B cell (primary cell): Measurements from ENCODE around the gene ANAPC10. TPM values are rescaled to one million over a fixed set of nuclear protein-coding genes. Genes with fewer than 3 reads are reported as not detected.

ENCODE experiments used
- ATAC-seq: fragments of 200-7000 bp; cut with Tn5 transposase; one replicate; pipeline ENCODE4 v1.10.0; 2021; ENCODE audit warnings: low read depth, mild to moderate bottlenecking, moderate number of reproducible peaks, moderate library complexity
- CTCF ChIA-PET: fragments of 350-600 bp; sonication (Branson Sonifier 250); formaldehyde crosslinking; loops from one replicate; lab custom pipeline; 2021; ENCODE audit warnings: antibody characterized with exemption, inconsistent platforms; lab: Charles Lee
- POLR2A ChIA-PET: fragments of 350-600 bp; sonication (Branson Sonifier 250); formaldehyde crosslinking; loops from one replicate; lab custom pipeline; 2021; ENCODE audit warnings: antibody characterized with exemption; lab: Charles Lee
- DNase-seq: peaks from one replicate; pipeline ENCODE4 v3.0.0; 2013
- H2AFZ ChIP-seq: 2 replicates; pipeline ENCODE4 v1.6.1; 2012; ENCODE audit warnings: mild to moderate bottlenecking, low read depth, low read length; ENCODE audit not compliant: insufficient read depth, poor library complexity, severe bottlenecking
- H3K27ac ChIP-seq, 2 donors: 1 replicate in 1 of 2; 2 replicates in 1 of 2; pipeline ENCODE4 v1.5.1; 2012 to 2013; ENCODE audit warnings: low read length in 2 of 2, mild to moderate bottlenecking in 2 of 2, moderate library complexity in 1 of 2
- H3K27me3 ChIP-seq, 4 experiments: fragments of 200-600 bp in 1 of 4; sonication (generic) in 1 of 4; replicated peaks in 1 of 4; 1 replicate in 2 of 4; 2 replicates in 2 of 4; pipeline versions ENCODE4 v1.6.1 to v1.7.0; 2013 to 2016; ENCODE audit warnings: low read length in 3 of 4, mild to moderate bottlenecking in 2 of 4, mixed read lengths in 1 of 4, moderate library complexity in 1 of 4; ENCODE audit not compliant: insufficient read depth in 4 of 4, control insufficient read depth in 3 of 4; ENCODE audit errors: control extremely low read depth in 1 of 4
- H3K36me3 ChIP-seq, 2 experiments: replicated peaks in 1 of 2; 1 replicate in 1 of 2; 2 replicates in 1 of 2; pipeline versions ENCODE4 v1.6.1 to v1.7.1; 2013; ENCODE audit warnings: low read length in 1 of 2; ENCODE audit not compliant: insufficient read depth in 2 of 2, control insufficient read depth in 1 of 2; ENCODE audit errors: control extremely low read depth in 1 of 2, extremely low read depth in 1 of 2
- H3K4me1 ChIP-seq, 2 donors: fragments of 200-600 bp in 1 of 2; sonication (generic) in 1 of 2; 1 replicate in 1 of 2; 2 replicates in 1 of 2; pipeline versions ENCODE4 v1.5.1 to v1.6.1; 2013 to 2017; ENCODE audit warnings: low read length in 2 of 2; ENCODE audit not compliant: control insufficient read depth in 2 of 2, insufficient read depth in 2 of 2
- H3K4me2 ChIP-seq: replicated peaks from 2 replicates; pipeline ENCODE3; 2012; ENCODE audit warnings: mild to moderate bottlenecking, low read depth, low read length; ENCODE audit not compliant: poor library complexity, severe bottlenecking
- H3K4me3 ChIP-seq, 5 experiments: fragments of 200-600 bp in 1 of 5; sonication (generic) in 1 of 5; 1 replicate in 3 of 5; 2 replicates in 2 of 5; pipeline versions ENCODE4 v1.5.1 to v1.7.0; 2011 to 2016; ENCODE audit warnings: low read length in 4 of 5, mild to moderate bottlenecking in 4 of 5, low read depth in 2 of 5, control low read depth in 1 of 5, moderate library complexity in 1 of 5; ENCODE audit not compliant: insufficient read depth in 1 of 5; ENCODE audit errors: control extremely low read depth in 1 of 5, extremely low read depth in 1 of 5
- H3K79me2 ChIP-seq: fragments of 200-600 bp; sonication (generic); one replicate; pipeline ENCODE4 v1.6.0; 2016; ENCODE audit warnings: low read length; ENCODE audit not compliant: control insufficient read depth, insufficient read depth
- H3K9ac ChIP-seq: fragments of 200-600 bp; sonication (generic); 2 replicates; pipeline ENCODE4 v1.6.1; 2017; ENCODE audit warnings: mild to moderate bottlenecking, low read length, moderate library complexity
- H3K9me3 ChIP-seq, 3 donors: one replicate each; pipeline versions ENCODE4 v1.6.1 to v1.7.1; 2013; ENCODE audit warnings: low read length in 2 of 3; ENCODE audit not compliant: control insufficient read depth in 2 of 3, insufficient read depth in 1 of 3; ENCODE audit errors: control extremely low read depth in 1 of 3
- H4K20me1 ChIP-seq: 2 replicates; pipeline ENCODE4 v1.6.0; 2012; ENCODE audit warnings: mild to moderate bottlenecking, low read length; ENCODE audit not compliant: insufficient read depth, control insufficient read depth, poor library complexity, severe bottlenecking
- H3K27ac Mint-ChIP-seq: one replicate; pipeline ENCODE4 v1.8.0; 2021; ENCODE audit warnings: mixed read lengths
- H3K27me3 Mint-ChIP-seq: one replicate; pipeline ENCODE4 v1.8.0; 2021; ENCODE audit warnings: mixed read lengths
- H3K4me1 Mint-ChIP-seq: one replicate; pipeline ENCODE4 v1.8.0; 2021; ENCODE audit warnings: mixed read lengths
- H3K4me3 Mint-ChIP-seq: one replicate; pipeline ENCODE4 v1.8.0; 2021; ENCODE audit warnings: mixed read lengths
- H3K9me3 Mint-ChIP-seq: one replicate; pipeline ENCODE4 v1.8.0; 2022; ENCODE audit warnings: mixed read lengths; ENCODE audit not compliant: insufficient read depth
- EZH2 ChIP-seq: IDR thresholded peaks from 2 replicates; pipeline ENCODE4 v1.6.1; 2012; ENCODE audit warnings: borderline replicate concordance, low read depth, mild to moderate bottlenecking, moderate library complexity, low read length; ENCODE audit not compliant: insufficient read depth, poor library complexity, severe bottlenecking
- WGBS: methylation state at CpG from one replicate; pipeline ENCODE4 v1.1.5; 2013; ENCODE audit warnings: missing lambda C conversion rate; ENCODE audit not compliant: insufficient coverage; 5-methylcytosine and 5-hydroxymethylcytosine counted together
- intact Hi-C: fragments of 100-400 bp; cut with micrococcal nuclease; formaldehyde crosslinking; loops from one replicate; pipeline ENCODE4 v1.10.0; 2022
- polyA plus RNA-seq: library from polyadenylated mRNA; depleted of rRNA; stranded (reverse); fragments of >200 nt; gene quantifications from 2 replicates; pipeline ENCODE4 v1.2.3, GENCODE V29; 2012
- total RNA-seq, 2 donors: library from RNA; stranded (reverse); fragments of 120-200 nt in 1 of 2; gene quantifications; 1 replicate in 1 of 2; 2 replicates in 1 of 2; pipeline versions ENCODE4 v1.2.3 to v1.2.4, GENCODE V29; 2013 to 2022
- TF ChIP-seq, protein P1 (sequence below): fragments of 200-600 bp; IDR thresholded peaks from one replicate; pipeline ENCODE4 v1.8.0; 2022; ENCODE audit warnings: antibody characterized with exemption, mild to moderate bottlenecking

Gene ANAPC10
- total and polyA plus RNA-seq, 2 donors (not counting 1 experiment from before 2014, with no cell fraction given), result 17.4 to 18.9 TPM

DNA sequence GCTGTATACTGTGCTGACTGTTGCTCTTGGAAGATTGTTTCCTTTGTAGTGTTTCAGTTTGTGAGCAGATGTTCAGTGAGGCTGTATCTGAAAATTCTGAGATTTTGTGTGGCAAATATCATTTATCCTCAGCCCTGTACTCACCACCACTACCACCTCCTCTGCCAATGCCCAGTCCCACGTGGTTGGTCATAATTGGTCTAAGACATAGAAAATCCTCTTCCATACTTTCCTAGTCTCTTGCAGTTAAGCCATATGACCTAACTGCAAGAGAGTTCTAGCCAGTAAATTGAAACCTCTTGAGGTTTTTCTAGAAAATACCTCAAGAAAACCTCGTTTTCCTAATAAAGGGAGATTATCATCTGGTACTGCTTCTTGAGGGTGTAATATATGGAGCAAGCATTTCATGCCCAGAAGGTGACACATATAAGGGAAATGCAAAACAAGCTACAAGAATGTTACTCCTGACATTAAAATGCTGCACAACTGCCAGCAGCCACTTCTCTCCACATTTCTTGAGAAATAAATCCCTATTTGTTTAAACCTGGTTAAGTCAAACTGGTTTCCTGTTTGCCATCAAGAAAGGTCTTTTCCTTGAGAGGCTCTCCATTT, 32.9 kb upstream of the ANAPC10 start:
- CTCF ChIA-PET, result no interaction called here
- peaks cover 22% of the 10 kb centered on the region for H3K4me1 Mint-ChIP-seq
- H3K79me2 ChIP-seq, result no peaks in the 10 kb centered on the region
- POLR2A ChIA-PET, result no interaction called here
- no peak overlapping the region for H3K4me3 ChIP-seq
- intact Hi-C loops, result no loop called here
- TF ChIP-seq, protein P1, sequence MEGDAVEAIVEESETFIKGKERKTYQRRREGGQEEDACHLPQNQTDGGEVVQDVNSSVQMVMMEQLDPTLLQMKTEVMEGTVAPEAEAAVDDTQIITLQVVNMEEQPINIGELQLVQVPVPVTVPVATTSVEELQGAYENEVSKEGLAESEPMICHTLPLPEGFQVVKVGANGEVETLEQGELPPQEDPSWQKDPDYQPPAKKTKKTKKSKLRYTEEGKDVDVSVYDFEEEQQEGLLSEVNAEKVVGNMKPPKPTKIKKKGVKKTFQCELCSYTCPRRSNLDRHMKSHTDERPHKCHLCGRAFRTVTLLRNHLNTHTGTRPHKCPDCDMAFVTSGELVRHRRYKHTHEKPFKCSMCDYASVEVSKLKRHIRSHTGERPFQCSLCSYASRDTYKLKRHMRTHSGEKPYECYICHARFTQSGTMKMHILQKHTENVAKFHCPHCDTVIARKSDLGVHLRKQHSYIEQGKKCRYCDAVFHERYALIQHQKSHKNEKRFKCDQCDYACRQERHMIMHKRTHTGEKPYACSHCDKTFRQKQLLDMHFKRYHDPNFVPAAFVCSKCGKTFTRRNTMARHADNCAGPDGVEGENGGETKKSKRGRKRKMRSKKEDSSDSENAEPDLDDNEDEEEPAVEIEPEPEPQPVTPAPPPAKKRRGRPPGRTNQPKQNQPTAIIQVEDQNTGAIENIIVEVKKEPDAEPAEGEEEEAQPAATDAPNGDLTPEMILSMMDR, result no peak
- TF ChIP-seq EZH2, result no peak
- peaks cover 12% of the 10 kb centered on the region in 2 donors for H3K4me1 ChIP-seq
- H3K9me3 ChIP-seq, result no peaks in the 10 kb centered on the region
- ATAC-seq, result no peak
- no peaks in the 10 kb centered on the region for H3K27me3 ChIP-seq
- no peak overlapping the region for H2AFZ ChIP-seq
- H4K20me1 ChIP-seq, result no peaks in the 10 kb centered on the region
- no CpG with 5 or more reads among the region's 2 CpGs for WGBS
- no peaks in the 10 kb centered on the region for H3K9me3 Mint-ChIP-seq
- H3K27me3 Mint-ChIP-seq, result no peaks in the 10 kb centered on the region
- DNase-seq, result no peak
- peaks cover 10 to 30% of the 10 kb centered on the region in 2 experiments for H3K36me3 ChIP-seq
- H3K27ac ChIP-seq, result peak overlapping the region in 1 of 2 donors; percentile 5
- no peak overlapping the region for H3K4me2 ChIP-seq
- H3K9ac ChIP-seq, result no peak overlapping the region
- H3K4me3 Mint-ChIP-seq, result no peak overlapping the region
- peak overlapping the region; percentile 34 for H3K27ac Mint-ChIP-seq

GRCh38 chr4:145130130-145130529, 32.1 kb upstream of the ANAPC10 start:
- Histone ChIP-seq H3K4me1 (peaks cover 12% of the 10 kb centered on the region in 2 donors), H3K27ac (peak overlapping the region in 1 of 2 donors; percentile 0), H3K9ac (no peak overlapping the region), H3K36me3 (peaks cover 10 to 32% of the 10 kb centered on the region in 2 experiments), H3K27me3 (no peaks in the 10 kb centered on the region), H2AFZ (no peak overlapping the region), H3K9me3 (no peaks in the 10 kb centered on the region), H3K79me2 (no peaks in the 10 kb centered on the region), H3K4me2 (no peak overlapping the region), H4K20me1 (no peaks in the 10 kb centered on the region), H3K4me3 (no peak overlapping the region)
- intact Hi-C loops, result no loop called here
- H3K27me3 Mint-ChIP-seq, result no peaks in the 10 kb centered on the region
- H3K4me1 Mint-ChIP-seq, result peaks cover 15% of the 10 kb centered on the region
- CTCF ChIA-PET, result no interaction called here
- no peaks in the 10 kb centered on the region for H3K9me3 Mint-ChIP-seq
- ATAC-seq (no peak), DNase-seq (no peak)
- TF ChIP-seq EZH2, result no peak
- TF ChIP-seq, protein P1, result no peak
- H3K4me3 Mint-ChIP-seq, result no peak overlapping the region
- peak overlapping the region; percentile 34 for H3K27ac Mint-ChIP-seq
- POLR2A ChIA-PET, result no interaction called here
